H1 (cell line): ENCODE measurements around the gene PDCD7. TPM values are rescaled to one million over a fixed set of nuclear protein-coding genes. Genes with fewer than 3 reads are reported as not detected.

Experiments
- CTCF ChIA-PET: fragments of 300-600 bp; sonication (Branson Sonifier 250); formaldehyde crosslinking; loops from one replicate; lab custom pipeline; 2021; ENCODE audit not compliant: partially characterized antibody; lab: Charles Lee
- POLR2A ChIA-PET: fragments of 300-600 bp; sonication (Branson Sonifier 250); formaldehyde crosslinking; loops from one replicate; lab custom pipeline; 2021; ENCODE audit warnings: inconsistent platforms; ENCODE audit not compliant: partially characterized antibody; lab: Charles Lee
- DNase-seq, 2 experiments: peaks; one replicate each; pipeline versions ENCODE4 v3.0.0 to v3.0.0-alpha.2; 2010 to 2022; ENCODE audit warnings: low spot score in 2 of 2, low read depth in 1 of 2, mixed read lengths in 1 of 2
- FAIRE-seq: peaks from 2 replicates; lab custom pipeline; 2011; peaks lifted over from hg19 to GRCh38; lab: Jason Lieb, UNC
- H2AFZ ChIP-seq: 2 replicates; pipeline ENCODE4 v1.8.1; 2012; ENCODE audit warnings: low read length, inconsistent platforms
- H2AK5ac ChIP-seq: 2 replicates; pipeline ENCODE4 v1.6.1; 2013; ENCODE audit warnings: low read depth, low read length
- H2BK120ac ChIP-seq: replicated peaks from 2 replicates; pipeline ENCODE3; 2013; ENCODE audit warnings: low read depth, low read length, inconsistent platforms
- H2BK12ac ChIP-seq: 2 replicates; pipeline ENCODE4 v1.6.1; 2013; ENCODE audit warnings: low read depth, low read length
- H2BK15ac ChIP-seq: 2 replicates; pipeline ENCODE4 v1.6.1; 2013; ENCODE audit warnings: low read length
- H2BK20ac ChIP-seq: 2 replicates; pipeline ENCODE4 v1.6.1; 2013; ENCODE audit warnings: low read length
- H2BK5ac ChIP-seq: 2 replicates; pipeline ENCODE4 v1.6.1; 2013; ENCODE audit warnings: low read depth, low read length
- H3K14ac ChIP-seq: 2 replicates; pipeline ENCODE4 v1.6.1; 2013; ENCODE audit warnings: inconsistent platforms; ENCODE audit not compliant: insufficient read length
- H3K18ac ChIP-seq: 2 replicates; pipeline ENCODE4 v1.6.1; 2013; ENCODE audit warnings: low read length; ENCODE audit errors: extremely low read depth
- H3K23ac ChIP-seq: 2 replicates; pipeline ENCODE4 v1.6.1; 2013; ENCODE audit warnings: inconsistent platforms; ENCODE audit not compliant: insufficient read length
- H3K23me2 ChIP-seq: 2 replicates; pipeline ENCODE4 v1.6.1; 2013; ENCODE audit warnings: low read depth, low read length
- H3K27ac ChIP-seq: 2 replicates; pipeline ENCODE4 v1.6.1; 2011; ENCODE audit warnings: low read depth, low read length, inconsistent platforms
- H3K27me3 ChIP-seq, 4 experiments: replicated peaks in 1 of 4; 1 replicate in 1 of 4; 2 replicates in 3 of 4; pipeline versions ENCODE4 v1.6.1 to v1.8.1; 2011 to 2013; ENCODE audit warnings: low read length in 3 of 4, mild to moderate bottlenecking in 3 of 4, inconsistent platforms in 2 of 4, mixed read lengths in 2 of 4, moderate library complexity in 1 of 4; ENCODE audit not compliant: control insufficient read depth in 3 of 4, insufficient read depth in 3 of 4; ENCODE audit errors: extremely low read depth in 1 of 4
- H3K36me3 ChIP-seq, 4 experiments: 2 replicates each; pipeline versions ENCODE4 v1.6.1 to v1.8.1; 2011 to 2013; ENCODE audit warnings: mild to moderate bottlenecking in 4 of 4, low read length in 3 of 4, moderate library complexity in 2 of 4, control low read depth in 1 of 4, inconsistent platforms in 1 of 4; ENCODE audit not compliant: insufficient read depth in 4 of 4, control insufficient read depth in 2 of 4
- H3K4ac ChIP-seq: replicated peaks from 2 replicates; pipeline ENCODE3; 2013; ENCODE audit warnings: low read length, low read depth, mixed read lengths, inconsistent platforms; ENCODE audit not compliant: insufficient read length
- H3K4me1 ChIP-seq, 4 experiments: replicated peaks in 1 of 4; 1 replicate in 1 of 4; 2 replicates in 3 of 4; pipeline versions ENCODE4 v1.6.1 to v1.8.1; 2011 to 2013; ENCODE audit warnings: low read length in 3 of 4, inconsistent platforms in 2 of 4, mixed read lengths in 1 of 4; ENCODE audit not compliant: insufficient read depth in 4 of 4, control insufficient read depth in 3 of 4
- H3K4me2 ChIP-seq, 2 experiments: 2 replicates each; pipeline versions ENCODE4 v1.6.1 to v1.8.1; 2011 to 2013; ENCODE audit warnings: low read depth in 2 of 2, low read length in 2 of 2, control low read depth in 1 of 2, inconsistent platforms in 1 of 2, mild to moderate bottlenecking in 1 of 2; ENCODE audit not compliant: insufficient read depth in 1 of 2
- H3K4me3 ChIP-seq, 4 experiments: fragments of 200-600, 300-600 bp in 1 of 4; sonication (generic), shearing (Covaris generic), sonication (Bioruptor Twin) in 1 of 4; 2 replicates each; pipeline versions ENCODE4 v1.5.1 to v1.8.1; 2011 to 2016; ENCODE audit warnings: low read length in 4 of 4, low read depth in 3 of 4, control low read depth in 2 of 4, inconsistent platforms in 2 of 4, mild to moderate bottlenecking in 2 of 4, mixed read lengths in 1 of 4, moderate library complexity in 1 of 4; ENCODE audit not compliant: insufficient read depth in 2 of 4; ENCODE audit errors: extremely low read depth in 1 of 4
- H3K56ac ChIP-seq: replicated peaks from 2 replicates; pipeline ENCODE3; 2013; ENCODE audit warnings: low read depth, mild to moderate bottlenecking, mixed read lengths, low read length, inconsistent platforms; ENCODE audit not compliant: insufficient read length
- H3K79me1 ChIP-seq: 2 replicates; pipeline ENCODE4 v1.6.1; 2013; ENCODE audit warnings: low read depth, low read length, control low read depth
- H3K79me2 ChIP-seq, 2 experiments: 2 replicates each; pipeline versions ENCODE4 v1.6.1 to v1.8.1; 2012 to 2013; ENCODE audit warnings: low read length in 2 of 2, mild to moderate bottlenecking in 2 of 2, inconsistent platforms in 1 of 2; ENCODE audit not compliant: insufficient read depth in 2 of 2, control insufficient read depth in 1 of 2
- H3K9ac ChIP-seq, 4 experiments: replicated peaks in 1 of 4; 1 replicate in 1 of 4; 2 replicates in 3 of 4; pipeline versions ENCODE4 v1.6.1 to v1.8.1; 2011 to 2013; ENCODE audit warnings: low read depth in 3 of 4, low read length in 3 of 4, control low read depth in 2 of 4, mild to moderate bottlenecking in 2 of 4, moderate library complexity in 2 of 4, inconsistent platforms in 1 of 4; ENCODE audit errors: extremely low read depth in 1 of 4
- H3K9me3 ChIP-seq, 2 experiments: 2 replicates each; pipeline versions ENCODE4 v1.6.1 to v1.8.1; 2012 to 2013; ENCODE audit warnings: mild to moderate bottlenecking in 2 of 2, moderate library complexity in 2 of 2, control low read depth in 1 of 2, inconsistent platforms in 1 of 2, low read depth in 1 of 2, low read length in 1 of 2, mixed read lengths in 1 of 2; ENCODE audit not compliant: insufficient read depth in 2 of 2
- H4K20me1 ChIP-seq, 2 experiments: replicated peaks in 1 of 2; 2 replicates each; pipeline versions ENCODE3 to v1.8.1; 2011 to 2013; ENCODE audit warnings: inconsistent platforms in 2 of 2, low read length in 2 of 2, mild to moderate bottlenecking in 1 of 2; ENCODE audit not compliant: insufficient read depth in 2 of 2, control insufficient read depth in 1 of 2
- H4K5ac ChIP-seq: 2 replicates; pipeline ENCODE4 v1.6.1; 2013; ENCODE audit warnings: low read length, low read depth, mixed read lengths, inconsistent platforms; ENCODE audit not compliant: insufficient read length
- H4K8ac ChIP-seq: 2 replicates; pipeline ENCODE4 v1.8.0; 2013; ENCODE audit warnings: mild to moderate bottlenecking, moderate library complexity, low read length, inconsistent platforms; ENCODE audit not compliant: insufficient read depth; ENCODE audit errors: extremely low read depth
- H4K91ac ChIP-seq: replicated peaks from 2 replicates; pipeline ENCODE3; 2013; ENCODE audit warnings: low read length, mixed read lengths, inconsistent platforms; ENCODE audit not compliant: insufficient read length
- ASH2L ChIP-seq: fragments of 200-600, 300-600 bp; sonication (generic); IDR thresholded peaks from one replicate; pipeline ENCODE4 v1.7.1; 2017; ENCODE audit warnings: low read length
- CEBPB ChIP-seq: IDR thresholded peaks from 2 replicates; pipeline ENCODE4 v1.6.1; 2012; ENCODE audit warnings: low read depth, low read length
- CREB1 ChIP-seq: IDR thresholded peaks from 2 replicates; pipeline ENCODE4 v1.6.1; 2012; ENCODE audit warnings: inconsistent platforms
- EP300 ChIP-seq, 2 experiments: IDR thresholded peaks; 1 replicate in 1 of 2; 2 replicates in 1 of 2; pipeline ENCODE4 v1.6.1; 2011 to 2012; ENCODE audit warnings: low read depth in 2 of 2, low read length in 2 of 2, mild to moderate bottlenecking in 2 of 2, borderline replicate concordance in 1 of 2, inconsistent platforms in 1 of 2, moderate library complexity in 1 of 2
- JUND ChIP-seq: IDR thresholded peaks from 2 replicates; pipeline ENCODE4 v1.6.1; 2011; ENCODE audit warnings: mild to moderate bottlenecking, improper control_type of control experiment, low read length
- MAX ChIP-seq: IDR thresholded peaks from 2 replicates; pipeline ENCODE4 v1.6.1; 2012; ENCODE audit warnings: inconsistent platforms
- POLR2A ChIP-seq, 2 experiments: IDR thresholded peaks; 1 replicate in 1 of 2; 2 replicates in 1 of 2; pipeline ENCODE4 v1.6.1; 2011; ENCODE audit warnings: low read depth in 2 of 2, low read length in 2 of 2, mild to moderate bottlenecking in 2 of 2; ENCODE audit errors: control extremely low read depth in 1 of 2
- POU5F1 ChIP-seq: IDR thresholded peaks from 2 replicates; pipeline ENCODE4 v1.6.1; 2011; ENCODE audit warnings: low read depth, mild to moderate bottlenecking, low read length, moderate library complexity
- RFX5 ChIP-seq: IDR thresholded peaks from 2 replicates; pipeline ENCODE4 v1.6.1; 2011; ENCODE audit warnings: low read depth, low read length, improper control_type of control experiment, borderline replicate concordance
- SIRT6 ChIP-seq: IDR thresholded peaks from one replicate; pipeline ENCODE4 v1.7.1; 2012; ENCODE audit warnings: low read length, inconsistent platforms
- SIX5 ChIP-seq: IDR thresholded peaks from 2 replicates; pipeline ENCODE4 v1.6.1; 2011; ENCODE audit warnings: mild to moderate bottlenecking, low read depth, low read length
- WGBS, 2 experiments: shearing (Covaris generic) in 1 of 2; methylation state at CpG; one replicate each; pipeline versions ENCODE4 v1.1.6 to v1.1.7; 2013 to 2015; ENCODE audit warnings: low lambda C conversion rate in 2 of 2, mixed read lengths in 2 of 2, inconsistent platforms in 1 of 2, low coverage in 1 of 2, missing lambda C conversion rate in 1 of 2; ENCODE audit not compliant: insufficient replicate concordance in 2 of 2, insufficient coverage in 1 of 2, insufficient read length in 1 of 2; ENCODE audit errors: extremely low coverage in 1 of 2, missing lambda C conversion rate in 1 of 2; 5-methylcytosine and 5-hydroxymethylcytosine counted together
- polyA plus RNA-seq, 7 experiments: library from polyadenylated mRNA; depleted of rRNA in 3 of 7; stranded (reverse) in 5 of 7; unstranded in 2 of 7; fragments of >200 nt in 5 of 7; fragments of 200-250 nt in 2 of 7; gene quantifications; 1 replicate in 5 of 7; 2 replicates in 1 of 7; 4 replicates in 1 of 7; pipeline versions ENCODE4 v1.2.1 to v1.2.3, GENCODE V29; 2011 to 2013; ENCODE audit warnings: missing spikeins in 2 of 7, mixed read lengths in 2 of 7
- total RNA-seq: library from RNA; stranded (reverse); fragmentation: NEBNext Ultra II Directional; extraction: Animal tissue kit (Norgen Biotek cat#: 25700); gene quantifications from 2 replicates; pipeline ENCODE4 v1.2.1, GENCODE V29; 2021

The PDCD7 gene
- total and polyA plus RNA-seq, 2 of the 8 experiments (the other 6 are each of a cell fraction or from before 2014, with no cell fraction given): 11.5 to 25.6 TPM

GRCh38 chr15:65077981-65078352, 55.6 kb downstream of the PDCD7 start:
- WGBS, 2 experiments: 18% methylated on average over 24 of the region's 24 CpGs; no CpG with 5 or more reads in 1 of the 2 experiments
- Histone ChIP-seq H4K8ac (peak overlapping the region; percentile 79; the same call in 1 of the 2 replicates), H2AFZ (peak overlapping the region; percentile 36; the same call in 1 of the 2 replicates), H2BK120ac (no peak overlapping the region), H3K79me1 (no peaks in the 10 kb centered on the region), H4K91ac (peak overlapping the region; percentile 34), H4K20me1 (no peaks in the 10 kb centered on the region), H3K23ac (no peak overlapping the region), H2AK5ac (no peak overlapping the region), H3K18ac (no peak overlapping the region), H3K27me3 (peaks cover 0 to 9% (median 8%) of the 10 kb centered on the region in 4 experiments; a peak in 5 of 7 replicates), H3K4ac (peak overlapping the region; percentile 15), H2BK20ac (peak overlapping the region; percentile 90; the same call in 1 of the 2 replicates), H3K4me2 (0 out of 4 replicates have a peak overlapping the region, but pooled peaks of 1 of the 2 experiments have one; percentile 39), H3K36me3 (no peaks in the 10 kb centered on the region), H2BK12ac (peak overlapping the region; percentile 90; the same call in 1 of the 2 replicates), H2BK5ac (no peak overlapping the region), H4K5ac (no peak overlapping the region), H3K4me1 (peaks cover 3 to 13% (median 7%) of the 10 kb centered on the region in 4 experiments; a peak in 5 of 7 replicates), H3K79me2 (no peaks in the 10 kb centered on the region), H3K27ac (no peak overlapping the region), H3K9ac (no peak overlapping the region), H3K23me2 (no peaks in the 10 kb centered on the region; the same call in 1 of the 2 replicates), H3K9me3 (peaks cover 0 to 3% of the 10 kb centered on the region in 2 experiments; a peak in 1 of 4 replicates), H3K4me3 (no peak overlapping the region), H3K14ac (no peak overlapping the region), H2BK15ac (0 out of 2 replicates have a peak overlapping the region, but pooled peaks have one; percentile 61), H3K56ac (no peak overlapping the region)
- FAIRE-seq (no peak), DNase-seq (peak; percentile 84 to 85)
- ChIA-PET CTCF (interaction anchor here (0.7 to 32.9 kb wide), 14 partner anchors 7 to 94 kb away, joined by 3 to 1213 read pairs (median 6); partner anchors contain the start of genes RASL12 and SLC51B), POLR2A (interaction anchor here (0.9 to 14.5 kb wide), 6 partner anchors 9 to 388 kb away, joined by 3 to 93 read pairs (median 4); partner anchors contain the start of gene RASL12)
- TF ChIP-seq CEBPB (no peak), ASH2L (no peak), MAX (peak; percentile 99), RFX5 (no peak), POLR2A (IDR thresholded peaks at IDR 0.05; ENCODE audit: control extremely low read depth in 1 of 2, low read depth in 2 of 2, low read length in 2 of 2) (no peak), CREB1 (peak; percentile 73), SIRT6 (no peak), SIX5 (no peak), JUND (no peak), POU5F1 (no peak), EP300 (IDR thresholded peaks at IDR 0.05; ENCODE audit: borderline replicate concordance in 1 of 2, low read depth in 2 of 2, low read length in 2 of 2) (no peak)
